Activated T-cell treated with anti-CD3 and anti-CD28 coated beads for 24 hours (primary cell): ENCODE measurements around the gene VEGFC.

Experiments used
- DNase-seq: peaks from one replicate; pipeline ENCODE4 v3.0.0-alpha.2; 2020; ENCODE audit warnings: low read depth

VEGFC gene

DNA sequence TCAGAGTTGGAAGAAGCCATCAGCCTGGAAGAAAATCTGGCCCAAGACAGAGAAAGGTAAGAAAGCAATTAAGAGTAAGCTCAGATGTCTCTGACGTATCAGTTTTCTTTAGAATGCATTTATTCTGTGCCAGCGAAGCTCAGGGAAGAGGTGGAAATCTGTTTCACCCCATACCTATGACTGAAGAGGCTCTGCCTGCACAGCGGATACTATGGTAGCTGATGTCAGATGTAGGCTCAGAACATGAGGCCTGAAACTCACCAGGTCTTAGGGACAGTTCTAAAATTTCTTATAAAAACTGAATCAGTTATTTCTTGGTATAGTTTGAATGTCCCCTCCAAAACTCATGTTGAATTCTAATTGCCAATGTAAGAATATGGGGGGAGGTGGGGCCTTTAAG, 30.9 kb downstream of the VEGFC start:
- DNase-seq, result no peak

- no peak for DNase-seq
Measured at GRCh38 chr4:176760471-176760870, 32.3 kb downstream of the VEGFC start.

DNA sequence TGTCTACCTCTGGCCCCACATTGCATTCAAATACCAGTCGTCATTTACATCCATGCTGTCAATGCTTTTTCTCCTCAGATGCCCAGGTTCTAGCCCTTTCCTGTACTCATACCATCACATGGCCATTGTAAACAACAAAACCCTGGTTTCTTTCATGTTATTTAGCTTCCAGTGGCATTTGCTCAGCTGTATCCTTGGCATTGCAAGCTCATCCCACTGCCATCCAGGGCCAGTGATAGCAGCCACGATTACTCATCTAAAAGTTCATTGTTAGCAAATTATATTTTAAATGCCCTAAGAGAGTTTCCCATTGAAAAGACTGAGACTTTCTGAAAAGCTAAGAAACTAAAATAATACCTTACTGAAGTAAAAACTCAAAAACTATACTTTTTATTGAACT, 34.0 kb downstream of the VEGFC start:
- DNase-seq, result no peak

GRCh38 chr4:176758323-176758722, 34.4 kb downstream of the VEGFC start:
- no peak for DNase-seq

- DNase-seq, result no peak
Measured at GRCh38 chr4:176755613-176756012, 37.1 kb downstream of the VEGFC start.

DNA sequence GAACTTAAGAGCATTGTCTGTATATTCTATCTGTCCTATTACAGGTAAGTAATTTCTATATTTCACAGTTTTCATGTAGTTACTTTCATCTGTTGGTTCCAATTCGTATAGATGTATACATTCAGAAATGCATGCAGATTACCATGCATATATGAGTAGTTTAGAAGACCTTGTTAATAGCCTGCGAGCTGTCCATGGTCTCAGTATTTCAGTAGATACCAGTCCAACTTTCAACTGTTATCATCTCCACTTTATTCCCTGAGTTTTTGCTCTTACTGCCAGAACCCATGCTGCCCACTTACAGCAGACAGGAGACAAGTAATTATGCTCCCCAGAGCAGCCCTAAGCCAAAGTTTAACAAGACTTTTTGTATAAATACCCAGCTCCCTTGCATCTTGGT, 37.7 kb downstream of the VEGFC start:
- DNase-seq, result no peak

DNA sequence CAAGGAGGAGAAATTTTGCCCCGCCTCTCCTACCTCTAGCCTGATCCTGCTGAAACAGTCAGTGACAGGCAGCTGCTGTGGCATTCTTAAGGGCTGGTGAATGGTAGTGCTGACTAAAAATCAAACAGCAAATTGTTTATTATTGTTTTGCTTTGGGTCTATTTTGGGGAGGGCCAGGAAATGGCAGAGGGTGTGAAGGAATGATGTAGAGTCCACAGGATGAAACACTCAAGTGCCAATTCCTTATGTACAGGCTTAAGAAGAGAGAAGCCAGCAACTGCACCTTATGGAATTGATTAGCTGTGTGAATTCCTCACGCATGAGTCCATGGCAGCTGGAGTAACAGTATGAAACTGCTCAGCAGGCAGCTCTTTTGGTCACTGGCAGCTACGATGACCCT, 39.7 kb downstream of the VEGFC start:
- no peak for DNase-seq

- no peak for DNase-seq
Measured at GRCh38 chr4:176752191-176752749, 40.5 kb downstream of the VEGFC start.

GRCh38 chr4:176751061-176751460, 41.7 kb downstream of the VEGFC start:
- no peak for DNase-seq

- DNase-seq, result no peak
Measured at GRCh38 chr4:176746846-176747245, 45.9 kb downstream of the VEGFC start.

GRCh38 chr4:176745902-176746301, 46.8 kb downstream of the VEGFC start:
- no peak for DNase-seq

DNA sequence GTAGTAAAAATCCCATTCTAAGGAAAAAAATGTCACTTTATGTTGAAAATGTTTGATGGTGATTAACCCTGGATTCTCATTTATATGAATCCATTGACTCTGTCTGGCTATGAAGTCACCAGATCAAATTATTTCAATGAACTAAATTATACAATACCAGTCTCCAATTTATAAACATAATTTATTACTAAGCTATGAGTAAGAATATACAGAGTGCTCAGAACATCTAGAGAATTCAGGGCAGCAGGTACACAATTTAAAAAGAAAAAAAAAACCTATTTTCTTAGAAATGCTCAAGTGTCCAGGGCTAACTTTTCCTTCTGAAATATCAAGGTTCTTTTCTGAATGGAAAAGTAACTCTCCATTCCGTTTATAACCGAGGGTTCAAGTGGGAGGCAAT, 48.6 kb downstream of the VEGFC start:
- DNase-seq, result no peak

DNA sequence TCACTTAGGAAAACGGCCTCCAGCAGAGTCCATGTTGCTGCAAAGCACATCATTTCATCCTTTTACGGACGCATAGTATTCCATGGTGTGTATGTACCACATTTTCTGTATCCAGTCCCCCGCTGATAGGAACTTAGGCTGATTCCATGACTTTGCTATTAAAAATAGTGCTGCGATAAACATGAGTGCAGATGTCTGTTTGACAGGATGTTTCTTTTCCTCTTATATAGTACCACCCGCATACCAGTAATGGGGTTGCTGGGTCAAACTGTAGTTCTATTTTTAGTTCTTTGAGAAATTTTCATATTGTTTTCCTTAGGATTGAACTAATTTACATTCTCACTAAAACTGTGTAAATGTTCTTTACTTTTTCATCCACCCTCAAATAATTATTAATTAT, 50.5 kb downstream of the VEGFC start:
- no peak for DNase-seq

- no peak for DNase-seq
Measured at GRCh38 chr4:176741253-176741652, 51.5 kb downstream of the VEGFC start.

DNA sequence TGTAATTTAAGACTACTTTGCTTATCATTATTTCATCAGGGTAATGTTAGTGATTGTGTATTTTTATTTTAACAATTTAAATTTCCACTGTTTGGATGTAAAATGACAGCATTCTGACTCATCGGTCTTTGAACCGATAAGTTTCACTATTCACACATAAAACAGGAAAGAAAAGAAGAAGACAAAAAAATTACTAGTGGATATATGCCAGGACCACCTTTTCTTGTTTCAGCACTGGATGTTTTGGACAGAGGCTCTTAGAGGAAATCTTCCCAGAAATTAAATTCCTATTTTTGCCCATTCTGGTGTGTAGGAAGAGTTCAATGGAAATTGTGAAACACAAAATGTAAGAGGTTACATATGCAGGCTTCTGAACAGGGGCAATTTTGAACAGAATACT, 57.4 kb downstream of the VEGFC start:
- DNase-seq, result no peak

- DNase-seq, result no peak
Measured at GRCh38 chr4:176734461-176734860, 58.3 kb downstream of the VEGFC start.

GRCh38 chr4:176729489-176729888, 63.2 kb downstream of the VEGFC start:
- DNase-seq, result no peak

DNA sequence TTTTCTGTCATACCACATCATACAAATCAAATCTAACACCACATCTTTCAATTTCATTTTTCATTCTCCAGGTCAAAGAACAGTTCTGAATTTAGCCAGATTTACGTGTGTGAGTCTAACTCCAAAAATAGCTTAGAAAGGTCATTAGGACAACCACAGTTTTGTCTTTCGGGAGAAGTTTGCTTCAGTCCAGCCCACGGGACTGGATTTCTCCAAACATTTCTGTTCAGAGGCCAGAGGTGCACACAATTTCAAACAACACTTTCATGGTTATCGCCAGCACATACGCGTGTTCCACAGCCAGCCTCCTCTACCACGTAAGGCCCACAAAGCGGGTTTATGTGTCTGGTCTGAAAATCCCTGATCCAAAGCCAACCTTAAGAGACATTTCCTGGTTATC, 65.9 kb downstream of the VEGFC start:
- DNase-seq, result no peak

GRCh38 chr4:176721459-176721858, 71.3 kb downstream of the VEGFC start:
- DNase-seq, result no peak

GRCh38 chr4:176718881-176719280, 73.8 kb downstream of the VEGFC start:
- DNase-seq, result no peak

DNA sequence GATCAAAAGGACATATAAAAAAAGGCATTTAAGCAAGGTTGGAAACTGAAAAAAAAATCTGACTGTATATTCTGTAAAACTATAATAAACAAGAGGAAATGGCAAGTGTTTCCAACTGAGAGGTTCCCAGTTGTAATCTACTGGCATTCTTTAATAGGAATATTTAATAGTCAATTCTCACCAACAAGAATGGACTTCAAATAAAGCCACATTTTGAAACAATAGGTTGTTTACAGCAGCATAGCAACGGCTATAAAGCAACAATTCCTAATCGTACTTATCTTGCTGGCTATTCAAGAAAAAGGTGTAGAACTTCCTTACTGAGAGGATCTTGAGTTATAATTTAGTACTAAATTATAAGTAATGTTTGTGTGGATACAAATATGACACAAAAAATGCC, 75.5 kb downstream of the VEGFC start:
- no peak for DNase-seq

- no peak for DNase-seq
Measured at GRCh38 chr4:176709417-176709816, 83.3 kb downstream of the VEGFC start.

GRCh38 chr4:176708771-176709311, 83.9 kb downstream of the VEGFC start:
- no peak for DNase-seq

GRCh38 chr4:176690716-176691115, 102.0 kb downstream of the VEGFC start:
- no peak for DNase-seq
